GM12873 (cell line): ENCODE data around the gene TEC.

ENCODE experiments used
- TF ChIP-seq, protein P1 (sequence below): IDR thresholded peaks from 2 replicates; pipeline ENCODE4 v1.5.1; 2012; ENCODE audit warnings: low read depth, mild to moderate bottlenecking, moderate library complexity, low read length, control low read depth; ENCODE audit not compliant: insufficient read depth; ENCODE audit errors: missing control alignments

The TEC gene

GRCh38 chr4:48191758-48192157 is 77.9 kb downstream of the TEC start:
- TF ChIP-seq, protein P1, sequence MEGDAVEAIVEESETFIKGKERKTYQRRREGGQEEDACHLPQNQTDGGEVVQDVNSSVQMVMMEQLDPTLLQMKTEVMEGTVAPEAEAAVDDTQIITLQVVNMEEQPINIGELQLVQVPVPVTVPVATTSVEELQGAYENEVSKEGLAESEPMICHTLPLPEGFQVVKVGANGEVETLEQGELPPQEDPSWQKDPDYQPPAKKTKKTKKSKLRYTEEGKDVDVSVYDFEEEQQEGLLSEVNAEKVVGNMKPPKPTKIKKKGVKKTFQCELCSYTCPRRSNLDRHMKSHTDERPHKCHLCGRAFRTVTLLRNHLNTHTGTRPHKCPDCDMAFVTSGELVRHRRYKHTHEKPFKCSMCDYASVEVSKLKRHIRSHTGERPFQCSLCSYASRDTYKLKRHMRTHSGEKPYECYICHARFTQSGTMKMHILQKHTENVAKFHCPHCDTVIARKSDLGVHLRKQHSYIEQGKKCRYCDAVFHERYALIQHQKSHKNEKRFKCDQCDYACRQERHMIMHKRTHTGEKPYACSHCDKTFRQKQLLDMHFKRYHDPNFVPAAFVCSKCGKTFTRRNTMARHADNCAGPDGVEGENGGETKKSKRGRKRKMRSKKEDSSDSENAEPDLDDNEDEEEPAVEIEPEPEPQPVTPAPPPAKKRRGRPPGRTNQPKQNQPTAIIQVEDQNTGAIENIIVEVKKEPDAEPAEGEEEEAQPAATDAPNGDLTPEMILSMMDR, result no peak

DNA sequence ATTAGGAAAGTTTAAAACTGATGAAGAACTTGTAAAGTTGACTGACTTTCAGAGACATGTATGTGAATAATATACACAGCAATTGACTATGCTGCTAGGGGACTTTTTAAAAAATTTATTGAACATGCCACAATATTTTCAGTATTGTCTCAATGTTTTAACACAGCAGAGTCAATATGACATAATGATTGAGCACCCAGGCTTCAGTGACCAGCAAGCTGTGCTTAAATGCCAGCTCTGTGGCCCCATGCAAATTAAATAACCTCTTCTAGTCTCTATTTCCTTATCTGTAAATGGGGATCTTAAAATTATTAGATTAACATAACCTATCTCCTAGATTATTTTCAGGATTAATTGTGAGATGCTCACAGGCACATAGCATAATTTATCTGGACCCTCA is 78.8 kb downstream of the TEC start:
- TF ChIP-seq, protein P1, result no peak

- TF ChIP-seq, protein P1, result no peak
Observed at GRCh38 chr4:48189731-48190130, 79.9 kb downstream of the TEC start.

DNA sequence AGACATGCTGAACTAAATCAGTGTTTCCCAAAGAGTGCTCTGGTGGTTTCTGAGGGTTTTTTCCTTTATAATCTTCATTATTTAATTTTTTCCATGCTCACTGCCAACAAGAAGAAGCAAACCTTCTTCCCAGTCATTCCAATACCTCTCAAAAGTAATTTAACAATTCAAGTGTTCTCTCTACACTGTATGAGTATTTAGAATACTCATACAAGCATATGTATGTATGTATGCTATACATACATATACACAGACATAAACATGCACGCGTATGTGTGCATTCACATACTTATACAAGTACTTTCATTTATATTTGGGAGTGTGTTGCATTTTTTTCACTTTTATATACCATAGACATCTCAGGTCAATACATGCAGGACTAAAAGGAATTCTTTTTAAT is 81.2 kb downstream of the TEC start:
- TF ChIP-seq, protein P1, result no peak

DNA sequence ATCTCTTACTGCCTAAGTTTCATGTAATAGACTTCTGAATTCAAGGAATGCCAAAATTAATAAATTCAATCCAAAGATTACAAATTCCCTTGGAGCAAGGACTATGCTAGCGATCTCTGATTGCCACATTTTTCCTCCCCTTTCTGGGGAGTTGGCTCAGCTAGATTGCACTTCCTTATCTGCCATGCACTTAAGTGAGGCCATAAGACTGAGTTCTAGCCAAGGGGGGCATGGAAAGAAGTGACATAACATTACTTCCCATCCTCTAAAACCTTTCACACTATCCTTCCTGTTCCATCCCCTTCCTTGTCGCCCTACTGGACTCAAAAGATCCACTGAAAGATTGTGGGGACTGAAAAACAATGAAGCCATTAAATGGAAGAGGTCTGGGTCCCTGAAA is 81.8 kb downstream of the TEC start:
- TF ChIP-seq, protein P1, result no peak

- TF ChIP-seq, protein P1, result no peak
Observed at GRCh38 chr4:48184882-48185281, 84.8 kb downstream of the TEC start.

GRCh38 chr4:48180234-48180633 is 89.4 kb downstream of the TEC start:
- TF ChIP-seq, protein P1, result no peak

- TF ChIP-seq, protein P1, result no peak
Observed at GRCh38 chr4:48178931-48179330, 90.7 kb downstream of the TEC start.
